Tongue (tissue), 2 donors: ENCODE measurements around the gene POLL. TPM values are rescaled to one million over a fixed set of nuclear protein-coding genes. Genes with fewer than 3 reads are reported as not detected.
"Not testable (repeated sequence)": the region's sequence is repeated elsewhere in the genome, so short reads cannot be mapped to it uniquely, and the experiment has no call there.

Source experiments
- DNase-seq: peaks from one replicate; pipeline ENCODE4 v3.0.0-alpha.2; 2015
- total RNA-seq: library from RNA; depleted of rRNA; stranded (reverse); fragments of >200 nt; gene quantifications from one replicate; pipeline ENCODE4 v1.2.3, GENCODE V29; 2014

Gene POLL
- 12.3 TPM for total RNA-seq

DNA sequence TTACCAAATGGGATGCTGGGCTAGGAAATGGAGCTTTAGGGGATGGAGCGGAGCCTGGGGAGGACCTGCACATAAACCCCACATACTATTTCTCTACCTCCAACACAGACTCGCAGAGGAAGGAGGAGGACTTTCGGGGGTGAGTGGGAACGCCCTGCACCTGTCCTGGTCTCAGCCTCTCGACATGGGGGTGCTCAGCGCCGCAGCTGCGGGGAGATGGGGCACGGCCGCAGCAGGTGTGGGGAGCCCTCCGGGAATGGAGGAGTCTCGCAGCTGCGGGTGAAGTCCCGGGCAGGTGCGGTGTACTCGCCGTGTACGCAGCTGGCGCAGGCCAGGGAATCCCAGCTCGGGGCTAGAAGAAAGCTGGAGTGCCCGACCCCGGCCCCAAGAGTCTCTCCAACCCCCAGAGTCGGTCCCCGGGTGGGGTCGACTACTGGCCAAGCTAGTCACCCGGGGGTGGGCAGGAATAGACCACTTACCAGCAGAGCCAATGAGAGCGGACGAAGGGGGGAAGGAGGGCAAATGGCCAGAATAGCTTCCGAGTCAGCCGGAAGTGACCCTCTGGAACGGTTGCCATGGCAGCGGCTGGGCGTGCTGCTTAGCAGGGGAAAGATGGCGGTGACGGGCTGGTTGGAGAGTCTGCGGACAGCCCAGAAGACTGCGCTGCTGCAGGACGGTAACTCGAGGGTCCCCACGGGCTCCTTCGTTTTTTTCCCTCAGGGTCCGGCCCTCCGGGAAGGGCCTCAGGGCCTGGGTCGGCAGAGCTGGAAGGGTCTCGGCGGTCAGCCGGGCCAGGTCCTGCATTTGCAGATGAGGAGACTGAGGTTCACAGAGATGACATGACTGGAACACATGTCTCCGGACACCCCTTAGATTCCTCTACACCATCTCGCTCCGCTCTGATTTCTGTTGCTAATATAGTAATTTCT, at the start of gene POLL, which contains the start of gene DPCD:
Gene POLL, minus strand, starts transcription at position 533 of the 929 bp plus-strand sequence. CDS start 897 bp downstream, outside the sequence.
Gene DPCD, plus strand, starts transcription at position 597 of the 929 bp plus-strand sequence. Its CDS starts 16 bp downstream, at position 613.
- peak; percentile 99 for DNase-seq

DNA sequence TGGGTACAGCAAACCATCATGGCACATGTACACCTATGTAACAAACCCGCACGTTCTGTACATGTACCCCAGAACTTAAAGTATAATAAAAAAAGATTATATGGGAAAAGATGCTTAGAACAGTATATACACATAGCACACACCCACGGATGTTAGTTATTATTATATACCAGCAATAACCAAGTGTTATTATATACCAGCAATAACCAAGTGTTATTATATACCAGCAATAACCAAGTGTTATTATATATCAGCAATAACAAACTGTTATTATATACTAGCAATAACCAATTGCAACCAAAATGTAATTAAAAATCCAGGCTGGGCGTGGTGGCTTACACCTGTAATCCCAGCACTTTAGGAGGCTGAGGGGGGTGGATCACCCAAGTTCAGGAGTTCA, 45.5 kb upstream of the POLL start:
- DNase-seq, result not testable (repeated sequence)

DNA sequence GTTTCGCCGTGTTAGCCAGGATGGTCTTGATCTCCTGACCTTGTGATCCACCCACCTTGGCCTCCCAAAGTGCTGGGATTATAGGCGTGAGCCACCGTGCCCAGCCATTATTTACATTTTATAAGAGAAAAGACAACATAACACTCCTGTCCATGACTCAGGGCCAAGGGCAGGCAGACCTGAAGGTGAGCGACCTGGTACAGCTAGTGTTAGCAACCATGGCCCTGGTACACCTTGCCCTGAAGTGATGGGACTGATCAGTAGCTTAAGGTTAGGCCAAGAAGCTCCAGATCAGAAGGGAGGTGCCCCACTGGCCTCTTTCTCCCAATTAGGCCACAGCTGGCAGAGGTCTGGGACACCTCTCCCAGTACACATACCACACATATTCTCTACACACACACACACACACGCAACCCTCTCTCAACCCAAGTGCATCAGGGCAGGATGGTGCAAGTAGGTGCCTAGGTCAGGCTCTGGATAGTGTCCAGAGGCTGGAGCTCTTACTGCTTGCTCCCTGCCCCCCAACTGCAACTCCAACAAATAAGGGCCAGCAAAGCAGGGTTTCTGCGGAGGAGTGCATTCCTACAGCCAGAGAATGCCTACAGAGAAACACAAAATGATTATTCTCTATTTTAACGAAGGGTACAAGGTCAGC, 43.9 kb upstream of the POLL start:
- DNase-seq, result no peak

DNA sequence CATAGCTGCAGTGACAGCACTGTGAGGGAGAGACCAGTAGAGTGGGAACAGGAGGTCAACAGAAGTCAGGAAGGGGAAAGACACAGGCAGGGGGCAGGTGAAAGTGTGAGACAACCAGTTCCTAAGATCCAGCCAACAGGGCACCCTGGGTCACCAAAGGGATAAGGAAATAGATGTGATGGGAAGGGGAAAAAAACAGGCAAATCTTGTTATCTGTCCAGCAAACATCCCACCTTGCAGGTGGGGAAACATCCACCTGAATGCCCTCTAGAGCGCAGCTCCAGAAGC, 42.5 kb upstream of the POLL start:
- DNase-seq, result no peak

DNA sequence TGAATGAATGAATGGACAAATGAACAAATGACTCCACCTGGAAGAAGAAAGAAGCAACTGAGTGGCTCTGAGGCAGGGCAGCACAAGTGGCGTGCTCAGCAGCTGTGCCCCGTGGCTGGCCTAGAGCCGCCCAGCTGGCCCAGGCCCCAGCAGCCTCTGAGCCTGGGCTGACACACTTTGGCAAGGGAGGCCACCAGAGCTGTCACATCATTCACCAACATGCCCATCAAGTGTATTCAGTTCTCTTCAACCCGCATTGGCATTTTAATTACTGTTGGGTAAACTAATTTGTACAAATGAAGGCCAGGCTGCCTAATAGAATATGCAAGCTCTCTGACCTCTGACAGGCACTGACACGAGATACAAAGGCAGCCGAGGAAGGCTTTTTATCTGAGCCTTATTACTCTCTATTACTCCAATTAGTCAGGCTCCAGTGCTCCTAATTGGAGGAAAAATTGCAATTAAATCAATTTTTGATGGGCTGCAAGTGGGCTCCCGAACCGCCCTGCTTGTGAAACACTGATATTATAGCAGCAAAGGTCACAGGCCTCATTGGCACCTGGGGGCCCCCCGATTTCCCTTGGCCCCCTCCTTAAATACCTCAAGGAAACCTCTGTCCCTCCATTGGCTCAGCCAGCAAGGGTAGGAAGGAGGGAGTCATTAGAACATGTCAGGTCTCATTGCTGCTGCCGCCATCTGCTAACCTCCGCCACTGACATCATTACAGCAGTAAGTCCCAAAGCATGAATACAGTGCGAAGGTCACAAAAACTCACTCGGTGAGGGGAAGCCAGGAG, 42.0 kb upstream of the POLL start:
- DNase-seq, result peak; percentile 40

DNA sequence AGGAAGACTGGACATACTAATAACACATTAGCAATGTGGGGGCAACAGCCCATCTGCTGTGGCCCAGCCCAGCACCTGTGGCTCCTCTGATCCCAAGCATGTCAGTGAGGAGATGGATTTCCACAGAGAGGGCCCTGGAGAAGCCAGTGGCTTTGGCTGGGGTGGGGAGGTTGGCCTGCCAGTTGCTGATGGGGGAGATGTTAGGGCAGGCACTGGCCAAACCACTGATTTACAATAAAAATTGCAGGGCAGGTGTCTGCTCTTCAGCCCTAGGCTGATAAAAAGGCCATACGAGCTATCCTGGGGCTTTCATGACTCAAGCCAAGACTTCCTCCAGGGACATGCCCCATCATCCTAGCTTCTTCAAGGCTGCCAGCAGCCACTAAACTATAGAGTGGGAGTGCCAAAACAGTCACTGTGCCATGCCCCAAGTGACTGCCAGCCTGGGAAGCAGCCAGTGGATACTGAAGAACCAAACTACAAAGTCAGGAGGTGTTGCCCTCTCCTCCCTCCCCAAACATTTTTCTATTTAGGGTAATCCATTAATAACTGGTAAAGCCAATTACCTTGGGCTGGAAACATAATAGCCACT, 37.9 kb upstream of the POLL start:
- no peak for DNase-seq

DNA sequence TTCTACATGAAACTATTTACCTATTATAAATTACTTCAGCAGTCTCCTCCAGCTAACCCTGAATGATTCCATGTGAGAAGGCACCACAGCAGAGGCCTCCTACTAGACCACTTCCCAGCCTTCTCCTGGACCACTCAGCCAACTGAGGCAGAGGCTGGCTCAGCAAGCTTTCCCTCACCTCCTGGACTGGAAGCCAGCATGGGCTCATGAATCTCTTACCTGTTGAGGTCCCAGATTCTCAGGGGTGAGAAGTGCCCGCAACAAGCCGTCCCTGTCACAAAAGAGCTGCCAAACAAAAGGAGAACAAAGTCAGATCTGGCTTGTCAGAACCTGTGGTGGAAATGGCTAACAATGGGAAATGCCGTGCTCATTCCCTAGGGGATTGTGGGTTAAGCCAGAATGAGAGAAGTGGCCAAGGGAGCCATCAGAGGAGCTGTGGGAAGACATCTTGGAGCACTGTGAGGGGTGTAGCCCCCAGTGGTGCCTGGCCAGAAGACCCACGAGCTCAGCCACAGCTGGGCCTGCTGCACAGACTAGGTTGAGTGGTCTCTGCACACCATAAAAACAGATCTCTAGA, 36.6 kb upstream of the POLL start:
- no peak for DNase-seq

DNA sequence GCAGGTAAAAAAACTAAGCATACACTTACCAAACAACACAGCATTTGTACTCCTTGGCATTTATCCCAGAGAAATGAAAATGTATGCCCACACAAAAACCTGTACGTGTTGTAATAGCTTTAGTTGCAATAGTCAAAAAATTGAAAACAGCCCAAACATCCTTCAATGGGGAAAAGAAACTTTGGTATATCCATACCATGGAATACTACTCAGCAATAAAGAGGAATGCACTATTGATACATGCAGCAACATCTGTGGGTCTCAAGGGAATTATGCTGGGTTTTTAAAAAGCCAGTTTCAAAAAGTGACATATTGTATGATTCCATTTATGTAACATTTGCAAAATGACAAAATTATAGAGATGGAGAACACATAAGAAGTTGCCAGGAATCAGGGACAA, 35.5 kb upstream of the POLL start:
- DNase-seq, result no peak

DNA sequence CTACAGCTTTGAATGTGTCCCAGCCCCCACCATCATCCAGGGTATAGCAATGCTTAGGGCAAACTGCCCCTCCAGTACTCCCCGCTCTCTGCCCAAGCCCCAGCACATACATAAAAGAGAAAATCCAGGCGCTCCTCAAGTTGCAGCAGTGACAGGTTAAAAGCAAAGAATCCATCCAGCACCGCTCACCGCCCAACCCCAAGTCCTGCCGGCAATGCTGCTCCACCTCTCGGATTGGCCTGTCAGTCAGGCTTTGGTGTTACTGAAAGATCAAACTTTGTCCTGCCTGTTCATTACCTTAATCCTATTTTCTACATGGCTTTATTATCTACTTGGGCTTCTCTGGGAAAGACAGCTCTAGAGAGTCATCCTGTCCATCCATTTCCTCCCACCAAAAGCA, 31.9 kb upstream of the POLL start:
- DNase-seq, result no peak

DNA sequence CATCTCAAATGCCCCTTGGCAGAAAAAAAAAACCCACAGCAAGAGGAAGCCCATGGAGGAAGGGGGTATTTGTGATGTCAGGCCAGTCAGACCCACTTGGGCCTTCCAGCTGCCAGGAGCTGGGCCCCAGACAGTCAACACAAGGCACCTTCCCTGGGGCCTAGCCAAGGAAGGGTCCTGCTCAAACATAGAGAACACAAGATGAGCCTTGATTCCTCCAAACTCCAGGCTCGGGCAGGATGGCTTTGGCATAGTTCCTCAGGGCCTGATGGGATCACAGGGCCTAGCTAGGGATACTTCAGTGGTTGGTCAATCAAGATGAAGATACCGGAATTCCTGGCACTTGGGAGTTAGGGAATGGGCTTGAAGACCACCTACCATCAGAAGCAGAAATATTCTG, 30.8 kb upstream of the POLL start:
- no peak for DNase-seq

DNA sequence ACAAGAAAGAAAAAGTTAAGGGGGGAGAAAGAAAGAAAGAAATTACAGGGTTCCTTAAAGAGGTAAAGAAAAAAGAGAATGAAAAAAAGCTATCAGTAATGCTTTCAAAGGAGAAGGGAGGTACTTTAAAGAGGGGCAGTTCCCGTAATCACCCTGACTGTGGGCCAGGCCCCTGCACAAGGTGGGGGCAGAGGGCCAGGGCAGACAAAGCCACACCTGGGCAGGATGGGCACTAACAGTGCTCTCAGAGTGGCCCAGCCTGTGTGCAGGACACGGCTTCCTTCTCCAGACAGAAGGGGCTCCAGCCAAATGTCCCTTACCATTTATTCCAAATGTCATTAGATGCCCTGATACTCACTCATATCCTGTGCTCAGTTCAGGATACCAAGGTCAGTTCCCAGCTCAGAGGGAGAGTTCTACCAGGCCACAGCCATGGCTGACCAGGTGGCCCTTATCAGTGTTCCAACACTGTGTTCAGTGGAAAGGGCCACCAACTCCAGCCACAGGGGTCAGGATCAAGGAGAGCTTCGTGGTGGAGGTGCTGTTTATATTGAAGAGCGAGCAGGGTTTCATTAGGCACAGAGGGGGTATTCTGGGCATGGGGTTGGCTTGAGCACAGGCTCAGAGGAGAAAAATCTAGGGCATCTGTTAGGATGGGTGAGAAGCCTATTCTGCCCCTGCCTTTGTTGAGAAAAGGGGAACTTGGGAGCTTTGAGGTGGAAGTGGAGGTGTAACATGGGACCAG, 29.9 kb upstream of the POLL start:
- no peak for DNase-seq

DNA sequence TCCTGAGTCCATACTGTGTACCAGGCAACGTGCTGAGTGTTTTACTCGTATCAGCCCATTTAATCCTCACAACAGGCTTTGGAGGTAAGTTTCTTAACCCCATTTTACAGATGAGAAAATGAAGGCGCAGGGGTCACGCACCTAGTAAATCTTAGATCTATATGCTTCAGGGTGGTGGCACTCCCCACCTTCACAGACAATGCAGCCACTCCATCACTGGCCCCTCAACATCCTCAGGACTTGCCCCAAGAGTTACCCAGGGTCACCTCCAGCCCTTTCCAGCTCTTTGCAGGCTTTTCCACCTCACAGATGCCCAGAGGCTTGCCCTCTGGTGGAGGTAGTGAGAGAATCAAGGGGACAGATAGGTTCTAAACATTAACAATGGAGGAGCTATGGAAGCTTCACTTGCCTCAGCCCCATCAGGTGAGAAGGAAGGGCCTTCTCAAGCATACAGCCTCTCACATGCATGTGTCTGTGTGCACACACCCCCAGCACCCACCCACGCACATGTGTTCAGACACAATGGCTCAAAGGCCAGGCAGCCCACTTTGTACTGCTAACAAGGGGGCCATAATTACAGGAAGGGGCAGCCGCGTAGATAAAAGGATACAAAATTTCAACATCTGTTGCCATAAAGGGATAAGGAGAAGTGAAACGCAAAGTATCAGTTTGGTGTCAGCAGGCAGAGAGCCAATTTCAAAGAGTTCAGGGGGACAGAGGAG, 29.2 kb upstream of the POLL start:
- no peak for DNase-seq

DNA sequence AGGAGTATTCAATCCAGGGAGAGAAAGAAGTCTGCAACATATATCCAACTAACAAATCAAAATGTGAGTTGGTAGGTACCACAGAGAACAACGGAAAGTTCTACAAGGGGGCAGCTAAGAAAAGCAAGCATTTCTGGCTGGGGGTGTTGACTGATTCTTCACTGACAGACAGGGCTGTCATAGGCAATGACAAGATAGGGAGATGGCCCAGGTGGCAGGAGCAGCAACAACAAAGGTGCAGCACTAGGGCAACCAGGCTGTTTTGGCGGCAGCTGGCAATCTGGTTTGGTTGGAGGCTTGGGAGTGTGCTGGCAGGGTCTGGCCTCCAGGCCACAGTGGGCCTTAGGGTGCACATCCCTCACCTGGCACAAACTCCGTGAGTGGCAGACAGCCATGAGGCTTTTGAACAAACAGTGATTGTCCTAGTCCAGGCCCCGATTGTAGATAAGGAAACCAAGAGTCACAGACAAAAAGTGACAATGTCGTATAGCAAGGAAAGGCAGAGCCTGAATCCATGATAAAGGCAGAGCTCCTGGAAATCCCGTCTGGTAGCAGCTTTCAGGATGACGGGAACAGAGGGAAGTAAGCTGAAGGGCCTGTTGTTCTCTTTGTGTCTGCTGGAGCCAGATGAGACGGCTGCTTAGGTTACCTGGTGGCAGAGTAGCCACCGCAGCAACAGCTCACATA, 28.5 kb upstream of the POLL start:
- no peak for DNase-seq

DNA sequence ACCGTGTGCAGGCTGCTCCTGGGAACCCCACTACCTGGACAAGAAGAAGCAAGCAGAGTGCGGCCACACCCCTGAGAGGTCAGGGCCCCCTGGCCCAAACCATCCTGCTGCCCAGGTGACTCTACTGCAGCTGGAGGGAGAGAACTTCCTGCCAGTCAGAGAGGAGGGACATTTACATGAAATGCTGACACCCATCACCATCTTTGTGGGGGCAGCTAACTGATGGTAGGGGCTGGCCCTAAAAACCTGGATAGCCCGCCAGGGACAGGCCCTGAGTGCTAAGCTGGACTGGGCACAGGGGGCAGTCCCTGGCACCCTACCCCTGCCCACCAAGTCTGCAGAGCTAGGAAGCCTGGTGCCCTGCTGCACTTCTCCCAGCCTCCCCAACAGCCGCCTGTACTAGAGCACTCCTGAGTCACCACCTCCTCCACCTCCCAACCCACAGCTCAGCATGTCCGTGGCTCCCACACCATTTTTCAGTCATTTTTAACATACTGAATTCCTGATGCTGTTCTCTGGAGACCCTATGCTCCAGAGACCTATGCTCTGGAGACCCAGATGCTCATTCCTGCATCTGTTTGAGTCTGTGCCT, 27.6 kb upstream of the POLL start:
- no peak for DNase-seq

DNA sequence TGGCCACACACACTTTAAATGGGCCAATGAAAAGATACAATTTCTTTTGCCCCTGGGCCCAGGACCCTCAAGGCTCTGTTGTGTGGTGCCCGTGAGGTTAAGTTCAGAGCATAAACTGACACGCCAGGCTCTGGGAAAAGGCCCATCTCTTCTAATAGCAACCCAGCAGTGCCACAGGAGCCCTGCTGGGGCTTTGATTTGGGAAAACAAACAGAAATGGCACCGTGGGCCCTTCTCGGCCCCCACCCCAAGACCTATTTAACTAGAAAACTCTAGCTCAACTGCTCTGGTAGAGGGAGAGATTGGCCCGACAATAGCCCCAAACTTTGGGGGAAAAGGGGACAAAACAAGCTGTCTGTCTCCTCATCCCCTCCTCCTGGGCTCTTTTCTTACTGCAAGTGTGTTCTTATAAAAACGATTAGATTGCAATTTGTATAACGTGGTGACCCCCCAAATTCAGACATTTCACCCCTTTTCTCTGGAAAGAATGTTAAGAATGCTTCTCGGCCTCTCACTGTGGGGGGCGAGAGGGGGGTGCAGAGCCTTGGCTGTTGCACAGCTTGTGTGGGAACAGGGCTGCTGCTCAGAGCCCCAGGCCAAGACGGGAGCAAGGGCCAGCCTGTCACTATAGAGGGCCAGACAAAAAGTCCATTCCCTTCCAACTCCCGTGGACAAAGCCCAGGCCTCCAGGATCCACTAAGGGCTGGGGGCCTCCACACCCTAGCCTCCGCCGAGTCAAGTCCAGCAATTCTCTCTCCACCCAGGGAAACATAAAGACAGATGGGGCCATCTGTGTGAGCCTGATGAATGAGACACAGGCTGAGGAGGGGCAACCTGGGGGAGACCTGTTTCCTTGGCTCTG, 26.8 kb upstream of the POLL start:
- DNase-seq, result no peak

DNA sequence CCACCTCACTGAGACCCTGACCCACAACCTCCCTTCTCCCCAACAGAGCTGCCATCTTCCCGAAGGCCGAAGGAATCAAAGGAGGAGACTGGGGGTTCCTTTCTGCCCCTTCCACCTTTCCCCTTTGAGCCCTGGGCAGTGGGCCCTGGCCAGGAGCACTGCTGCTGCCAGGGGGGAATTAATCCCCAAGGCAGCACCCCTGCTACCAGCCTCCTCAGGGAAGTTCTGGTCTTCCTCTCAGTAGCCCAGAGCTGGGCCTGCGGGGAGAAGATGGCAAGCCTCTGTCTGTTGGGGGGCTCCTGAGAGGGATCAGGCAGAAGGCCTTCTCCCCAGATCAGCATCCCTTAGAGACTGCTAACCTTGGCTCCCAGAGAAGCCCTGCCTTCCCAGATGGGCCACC, 25.6 kb upstream of the POLL start:
- no peak for DNase-seq

DNA sequence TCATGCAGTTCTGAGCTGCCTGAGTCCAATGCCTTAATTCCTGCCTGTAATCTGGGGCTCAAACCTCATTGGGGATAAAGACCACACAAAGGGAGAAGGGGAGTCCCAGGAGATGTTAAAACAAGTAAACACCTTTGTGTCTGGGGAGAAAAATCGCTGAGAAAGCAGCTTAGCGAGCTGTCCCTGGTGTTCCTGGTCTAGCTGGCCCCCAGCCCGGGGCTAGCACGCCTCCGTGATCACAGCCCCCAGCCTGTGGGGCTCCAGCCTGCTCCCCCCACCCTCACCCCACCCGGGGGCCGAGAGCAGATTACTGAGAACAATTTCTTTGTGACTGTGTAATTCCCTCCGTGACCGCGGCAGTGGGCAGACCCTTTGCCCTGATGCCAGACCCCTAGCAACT, 24.8 kb upstream of the POLL start:
- no peak for DNase-seq

DNA sequence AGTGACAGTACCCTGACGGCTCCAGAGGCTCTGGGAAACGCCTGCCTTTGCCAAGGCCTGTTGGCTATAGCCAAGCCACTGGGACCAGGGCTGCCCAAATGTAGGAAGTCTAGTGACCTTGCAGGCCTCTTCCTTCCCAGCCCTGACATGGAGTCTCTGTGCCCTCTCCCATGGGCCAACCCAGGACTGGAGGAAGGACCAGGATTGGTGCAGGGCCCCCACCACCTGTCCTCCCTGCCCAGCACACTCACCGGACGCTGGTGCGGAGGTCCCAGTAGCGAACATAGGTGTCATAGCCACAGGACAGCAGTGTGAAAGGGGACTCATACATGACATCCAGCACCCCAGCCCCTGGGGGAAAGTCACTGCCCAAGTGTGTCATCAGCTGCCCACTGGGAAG, 24.0 kb upstream of the POLL start:
- no peak for DNase-seq
